Measurements from ENCODE around the gene ZNF236. TPM values are rescaled to one million over a fixed set of nuclear protein-coding genes. Genes with fewer than 3 reads are reported as not detected.
A peak's percentile ranks its signal among the peaks of the same experiment; 100 is the strongest.

The ZNF236 gene
- total and polyA plus RNA-seq, 2 of the 8 experiments (the other 6 are each of a cell fraction or from before 2014, with no cell fraction given), result 6.7 to 14.5 TPM

- Histone ChIP-seq H3K4me1 (replicated peaks in 1 of 4; ENCODE audit: control insufficient read depth in 3 of 4, insufficient read depth in 4 of 4, low read length in 3 of 4) (peaks cover 4 to 30% (median 15%) of the 10 kb centered on the region in 4 experiments), H3K36me3 (ENCODE audit: control insufficient read depth in 2 of 4, insufficient read depth in 4 of 4, low read length in 3 of 4) (no peaks in the 10 kb centered on the region), H3K18ac (ENCODE audit: extremely low read depth, low read length) (no peak overlapping the region), H3K56ac (replicated peaks; ENCODE audit: insufficient read length, low read depth, low read length) (no peak overlapping the region), H3K14ac (ENCODE audit: insufficient read length) (no peak overlapping the region), H2AFZ (ENCODE audit: low read length) (no peak overlapping the region), H3K4me2 (ENCODE audit: insufficient read depth in 1 of 2, low read depth in 2 of 2, low read length in 2 of 2) (no peak overlapping the region; a peak in 1 of 4 replicates), H3K23ac (ENCODE audit: insufficient read length) (no peak overlapping the region), H3K27me3 (replicated peaks in 1 of 4; ENCODE audit: control insufficient read depth in 3 of 4, extremely low read depth in 1 of 4, insufficient read depth in 3 of 4, low read length in 3 of 4) (no peaks in the 10 kb centered on the region), H4K20me1 (replicated peaks in 1 of 2; ENCODE audit: control insufficient read depth in 1 of 2, insufficient read depth in 2 of 2, low read length in 2 of 2) (no peaks in the 10 kb centered on the region), H4K8ac (ENCODE audit: extremely low read depth, insufficient read depth, low read length) (no peak overlapping the region), H3K27ac (ENCODE audit: low read depth, low read length) (no peak overlapping the region), H4K5ac (ENCODE audit: insufficient read length, low read depth, low read length) (no peak overlapping the region), H2BK120ac (replicated peaks; ENCODE audit: low read depth, low read length) (peak overlapping the region; percentile 56), H2BK5ac (ENCODE audit: low read depth, low read length) (no peak overlapping the region), H3K79me1 (ENCODE audit: low read depth, low read length) (no peaks in the 10 kb centered on the region), H3K9me3 (ENCODE audit: insufficient read depth in 2 of 2, low read depth in 1 of 2, low read length in 1 of 2) (peaks cover 0 to 3% of the 10 kb centered on the region in 2 experiments; a peak in 1 of 4 replicates), H2AK5ac (ENCODE audit: low read depth, low read length) (no peak overlapping the region), H2BK15ac (ENCODE audit: low read length) (no peak overlapping the region), H2BK12ac (ENCODE audit: low read depth, low read length) (no peak overlapping the region), H3K79me2 (ENCODE audit: control insufficient read depth in 1 of 2, insufficient read depth in 2 of 2, low read length in 2 of 2) (peaks cover 0 to 6% of the 10 kb centered on the region in 2 experiments; a peak in 1 of 4 replicates), H3K4ac (replicated peaks; ENCODE audit: insufficient read length, low read depth, low read length) (no peak overlapping the region), H3K23me2 (ENCODE audit: low read depth, low read length) (peaks cover 8% of the 10 kb centered on the region), H4K91ac (replicated peaks; ENCODE audit: insufficient read length, low read length) (no peak overlapping the region), H3K4me3 (ENCODE audit: extremely low read depth in 1 of 4, insufficient read depth in 2 of 4, low read depth in 3 of 4, low read length in 4 of 4) (no peak overlapping the region), H3K9ac (replicated peaks in 1 of 4; ENCODE audit: extremely low read depth in 1 of 4, low read depth in 3 of 4, low read length in 3 of 4) (no peak overlapping the region; a peak in 1 of 7 replicates), H2BK20ac (ENCODE audit: low read length) (no peak overlapping the region)
- FAIRE-seq, result no peak
- DNase-seq (ENCODE audit: low read depth in 1 of 2, low spot score in 2 of 2), result no peak
- TF ChIP-seq FOSL1 (IDR thresholded peaks at IDR 0.05; ENCODE audit: insufficient read depth, low read depth, low read length), result no peak
- TF ChIP-seq RXRA (IDR thresholded peaks at IDR 0.05; ENCODE audit: insufficient read depth, low read depth, low read length), result no peak
- TF ChIP-seq CBX8 (IDR thresholded peaks at IDR 0.05; ENCODE audit: borderline replicate concordance, low read depth, low read length), result no peak
- TF ChIP-seq CEBPB (IDR thresholded peaks at IDR 0.05; ENCODE audit: low read depth, low read length), result no peak
- no peak for TF ChIP-seq MAX (IDR thresholded peaks at IDR 0.05)
- no peak for TF ChIP-seq ASH2L (IDR thresholded peaks at IDR 0.05; ENCODE audit: low read length)
- no peak for TF ChIP-seq BCL11A (IDR thresholded peaks at IDR 0.05; ENCODE audit: low read depth in 2 of 2, low read length in 2 of 2)
- no peak for TF ChIP-seq ZNF274 (IDR thresholded peaks at IDR 0.05; ENCODE audit: borderline replicate concordance, extremely low read depth, low read length)
- no peak for TF ChIP-seq SIN3A (conservative IDR thresholded peaks at IDR 0.05 in 1 of 2, IDR thresholded peaks at IDR 0.05 in 1 of 2; ENCODE audit: low read depth in 1 of 2, low read length in 2 of 2)
- TF ChIP-seq TCF12 (IDR thresholded peaks at IDR 0.05; ENCODE audit: low read depth, low read length), result no peak
- no peak for TF ChIP-seq KDM1A (IDR thresholded peaks at IDR 0.05; ENCODE audit: borderline replicate concordance, low read length)
- WGBS, 2 experiments (ENCODE audit: extremely low coverage in 1 of 2, insufficient coverage in 1 of 2, insufficient read length in 1 of 2, insufficient replicate concordance in 2 of 2, low coverage in 1 of 2, low lambda C conversion rate in 2 of 2, missing lambda C conversion rate in 1 of 2), result 87% methylated on average over 11 of the region's 11 CpGs; no CpG with 5 or more reads in 1 of the 2 experiments
- ChIA-PET CTCF (ENCODE audit: partially characterized antibody) (interaction anchor here (0.6 to 5.4 kb wide), 6 partner anchors 11 to 50 kb away, joined by 3 to 73 read pairs (median 4); no protein-coding TSS in a partner anchor), POLR2A (ENCODE audit: partially characterized antibody) (no interaction called here)
Observed at GRCh38 chr18:76970770-76971559, 148.6 kb downstream of the ZNF236 start.

All from H1 (cell line).